GM19438 (cell line): Measurements from ENCODE around the gene EPHA4.

Experiments used
- ATAC-seq: cut with Tn5 transposase; IDR thresholded peaks from one replicate; pipeline ENCODE4 v1.9.1; 2021; ENCODE audit warnings: low read depth; ENCODE audit not compliant: unreplicated experiment

The EPHA4 gene

GRCh38 chr2:221448057-221448843 lies 123.9 kb downstream of the EPHA4 start:
- ATAC-seq = no peak

GRCh38 chr2:221447310-221447709 lies 124.8 kb downstream of the EPHA4 start:
- ATAC-seq = no peak

- ATAC-seq = no peak
These were observed 126.0 kb downstream of the EPHA4 start for GRCh38 chr2:221446140-221446539.

GRCh38 chr2:221444106-221444505 lies 128.0 kb downstream of the EPHA4 start:
- no peak for ATAC-seq

DNA sequence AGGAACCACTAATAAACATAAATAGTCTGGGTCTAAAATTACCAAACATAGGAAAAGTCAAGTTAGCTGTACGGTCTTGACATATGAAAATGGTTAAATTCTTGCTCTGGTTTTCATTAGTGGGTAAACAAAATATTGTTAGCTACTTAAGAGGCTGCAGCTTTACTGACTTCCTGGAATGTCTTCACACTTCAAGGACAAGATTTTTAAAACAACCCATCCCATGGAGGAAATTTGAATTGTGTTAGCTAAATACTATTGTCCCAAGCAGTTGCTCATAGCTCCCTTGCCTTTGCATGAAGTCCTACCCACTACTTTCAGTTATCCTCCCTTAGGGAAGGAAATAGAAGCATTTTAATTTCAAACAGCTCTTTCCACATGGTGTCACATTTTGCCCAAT lies 128.5 kb downstream of the EPHA4 start:
- ATAC-seq = no peak

DNA sequence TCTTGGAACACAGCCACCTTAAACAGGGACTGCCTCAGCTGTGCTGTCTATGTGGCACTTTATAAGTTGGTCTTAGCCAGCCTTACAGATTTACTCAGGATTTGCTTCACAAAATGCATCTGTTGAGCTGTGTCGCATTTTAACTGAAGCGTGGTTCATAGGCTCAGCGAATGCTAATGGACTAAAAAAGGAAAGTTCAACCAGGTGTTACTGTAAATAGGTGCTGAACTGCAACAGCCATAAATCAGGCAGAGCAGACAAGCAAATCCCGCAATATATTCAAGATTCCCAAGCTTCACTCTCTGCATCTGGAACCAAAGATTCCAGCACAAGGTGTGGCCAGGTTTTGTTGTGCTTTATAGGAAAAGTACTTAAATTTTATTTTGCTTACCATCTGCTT lies 130.0 kb downstream of the EPHA4 start:
- ATAC-seq = no peak

DNA sequence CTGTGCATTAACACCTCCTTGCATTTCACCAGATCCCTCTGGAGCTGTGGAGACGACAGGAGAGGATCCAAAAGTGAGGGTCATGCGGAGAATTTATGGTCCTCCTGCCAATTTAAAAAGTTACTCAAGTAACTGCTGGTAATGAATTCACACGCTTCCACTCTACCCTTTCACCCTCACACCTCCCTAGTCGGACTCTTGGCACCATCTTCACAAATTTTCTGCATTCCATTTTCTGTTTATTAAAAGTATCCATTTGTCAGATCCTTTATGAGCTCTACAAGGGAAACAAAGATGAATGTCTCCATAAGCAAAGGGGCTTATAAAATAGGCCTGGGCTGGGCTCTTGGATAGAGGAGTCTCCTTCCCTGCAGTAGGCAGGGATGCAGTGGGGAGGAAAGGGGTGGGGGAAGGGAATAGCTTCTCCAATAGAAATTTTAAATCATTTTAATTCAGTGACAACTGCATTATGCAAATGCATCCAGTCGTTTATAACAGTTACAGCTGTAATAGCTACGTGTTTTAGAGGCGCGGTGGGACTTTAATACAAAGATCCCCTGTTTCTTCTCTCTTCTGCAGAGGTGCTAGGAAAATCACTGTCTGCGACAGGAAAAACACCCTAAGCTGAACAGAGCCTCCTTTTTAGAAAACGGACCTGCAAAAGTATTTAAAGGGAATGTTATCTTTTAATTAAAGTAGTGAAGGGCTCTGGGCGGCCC lies 132.2 kb downstream of the EPHA4 start:
- ATAC-seq = no peak

GRCh38 chr2:221437056-221437455 lies 135.0 kb downstream of the EPHA4 start:
- ATAC-seq = no peak

DNA sequence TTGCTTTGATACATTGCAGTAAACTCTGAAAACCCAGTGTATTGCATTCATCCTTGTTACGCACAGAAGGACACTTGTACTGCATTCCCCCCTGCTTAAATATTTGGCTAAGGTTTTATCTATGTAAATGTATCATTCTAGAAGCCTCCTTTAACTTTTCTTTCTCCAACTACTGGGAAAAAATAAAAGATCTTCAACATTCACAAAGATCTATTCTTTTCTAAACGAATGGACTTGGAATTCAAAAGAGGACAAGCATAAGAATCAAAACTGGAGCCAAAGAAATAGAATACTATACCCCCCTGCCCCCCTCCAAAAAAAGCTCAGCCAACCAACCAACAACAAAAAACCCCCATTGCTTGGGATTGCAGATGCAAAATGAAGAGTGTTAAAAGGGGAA lies 136.9 kb downstream of the EPHA4 start:
- no peak for ATAC-seq

DNA sequence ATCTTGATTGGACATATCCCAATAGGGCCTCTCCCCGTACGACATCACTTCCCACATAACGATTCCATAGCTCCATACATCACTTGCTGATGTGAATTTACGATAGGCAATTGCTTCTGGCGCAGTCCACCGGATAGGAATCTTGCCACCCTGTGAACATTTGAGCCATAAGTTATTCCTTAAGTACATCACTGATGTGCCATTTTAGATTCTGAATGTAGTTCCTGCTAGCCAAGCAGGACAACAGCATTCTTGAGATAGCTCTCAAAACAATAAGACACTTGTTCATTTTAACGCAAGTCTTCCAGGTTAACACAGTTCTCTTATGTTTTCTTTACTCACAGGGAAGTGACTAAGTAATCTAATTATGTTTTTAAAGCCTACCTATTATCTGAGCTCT lies 138.0 kb downstream of the EPHA4 start:
- no peak for ATAC-seq

DNA sequence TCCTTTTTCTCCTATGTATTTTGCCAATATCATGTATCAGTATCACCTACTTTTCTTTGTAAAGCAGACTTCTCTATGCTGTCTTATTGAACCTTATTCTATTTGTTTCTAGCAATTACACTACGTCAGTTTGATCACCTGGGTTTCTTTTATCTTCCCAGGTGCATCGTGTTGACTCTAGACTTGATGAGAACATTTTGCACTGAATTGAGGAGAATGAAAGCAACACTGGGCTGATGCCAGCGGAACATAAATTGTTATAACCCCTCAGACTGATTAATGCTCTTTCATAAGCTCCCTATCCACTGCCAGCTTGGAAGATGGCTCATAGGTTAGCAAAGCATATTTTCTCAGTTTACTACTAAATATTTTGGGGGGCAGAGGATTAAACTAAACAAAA lies 140.6 kb downstream of the EPHA4 start:
- ATAC-seq = no peak

DNA sequence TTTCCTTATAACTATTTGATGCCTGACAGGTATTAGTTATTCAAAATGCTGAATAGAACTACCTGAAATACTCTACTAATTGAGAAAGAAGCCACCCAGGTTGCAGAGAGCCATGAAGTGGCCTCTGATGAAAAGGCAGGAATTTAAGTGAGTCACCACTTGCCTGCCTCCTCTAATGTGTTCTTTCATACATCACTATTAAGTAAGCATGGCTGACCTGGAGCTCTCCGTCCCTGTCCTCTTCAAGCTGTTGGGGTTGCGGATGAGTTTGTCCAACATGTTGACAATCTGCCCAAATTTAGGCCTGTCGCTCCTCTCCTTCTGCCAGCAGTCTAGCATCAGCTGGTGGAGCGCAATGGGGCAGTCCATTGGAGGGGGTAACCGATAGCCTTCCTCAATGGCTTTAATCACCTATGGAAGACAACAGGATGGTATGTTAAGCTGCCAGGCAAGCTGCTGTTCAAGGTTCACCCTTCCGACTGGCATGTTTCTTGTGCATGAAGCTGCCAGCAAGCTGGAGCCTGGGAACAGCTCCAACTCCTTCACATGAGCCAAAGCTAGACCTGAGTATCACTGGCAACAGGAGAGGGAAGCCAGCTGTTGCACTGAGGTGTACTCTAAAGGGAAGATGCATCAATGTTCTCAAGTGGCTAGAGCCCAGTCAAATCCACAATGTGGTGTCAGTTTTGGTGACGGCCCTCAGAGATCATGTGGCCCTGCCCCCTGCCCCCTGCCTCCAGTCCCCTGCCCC lies 142.2 kb downstream of the EPHA4 start:
- no peak for ATAC-seq

DNA sequence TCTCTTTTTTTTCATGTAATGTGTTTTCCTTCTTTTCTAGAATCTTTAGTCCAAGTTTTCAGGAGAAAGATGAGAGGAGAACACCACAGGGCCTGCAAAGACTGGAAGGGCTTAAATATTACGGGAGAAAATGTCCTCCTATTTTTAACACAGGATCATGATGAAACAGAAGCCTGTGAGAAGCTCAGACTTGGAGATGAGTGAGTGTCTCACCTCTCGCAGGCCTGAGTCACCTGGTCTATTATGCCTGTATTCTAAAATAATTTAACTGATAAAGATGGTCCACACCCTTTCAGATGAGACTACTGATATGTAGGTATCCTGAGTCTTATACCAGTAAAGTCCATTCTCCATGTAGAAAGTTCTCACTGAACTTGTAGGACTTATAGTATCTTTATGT lies 143.2 kb downstream of the EPHA4 start:
- ATAC-seq = no peak

DNA sequence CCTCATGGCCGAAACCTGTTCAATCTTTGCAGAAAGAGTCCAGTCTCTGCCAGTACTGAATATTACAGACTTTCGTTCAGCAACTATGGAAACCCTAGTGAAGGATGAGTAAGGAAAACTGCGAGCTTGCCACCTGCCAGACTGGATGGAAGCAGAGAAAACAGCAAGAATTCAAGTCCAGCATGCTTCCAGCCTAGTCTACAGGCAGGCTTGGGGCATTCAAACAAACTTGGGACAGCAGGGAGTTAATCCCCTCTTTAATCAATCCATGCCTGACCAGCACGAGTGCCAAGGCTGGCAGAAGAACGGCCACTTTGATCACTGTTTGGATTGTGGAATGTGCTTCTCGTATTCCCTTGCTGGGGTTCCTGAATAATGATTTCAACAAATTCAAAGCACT lies 145.2 kb downstream of the EPHA4 start:
- ATAC-seq = no peak

DNA sequence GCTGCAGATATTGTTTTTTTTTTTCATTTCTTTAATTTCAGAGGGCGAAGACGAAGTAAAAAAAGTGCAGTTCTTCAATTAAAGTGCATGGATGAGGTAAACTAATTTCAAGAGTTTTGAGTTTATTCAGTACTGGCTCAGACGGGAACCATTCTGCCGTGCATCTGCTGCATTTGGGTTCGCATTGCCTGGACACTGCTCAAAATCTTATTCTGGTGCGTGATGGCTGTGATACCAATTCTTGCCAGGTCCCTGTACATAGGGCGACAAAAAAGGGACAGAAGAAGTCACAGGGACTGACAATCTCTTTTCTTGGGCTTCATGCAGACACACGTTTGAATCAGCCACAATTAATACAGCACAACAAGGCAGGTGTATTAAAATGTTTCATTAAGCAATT lies 146.2 kb downstream of the EPHA4 start:
- no peak for ATAC-seq

- no peak for ATAC-seq
These were observed 146.8 kb downstream of the EPHA4 start for GRCh38 chr2:221425353-221425752.

DNA sequence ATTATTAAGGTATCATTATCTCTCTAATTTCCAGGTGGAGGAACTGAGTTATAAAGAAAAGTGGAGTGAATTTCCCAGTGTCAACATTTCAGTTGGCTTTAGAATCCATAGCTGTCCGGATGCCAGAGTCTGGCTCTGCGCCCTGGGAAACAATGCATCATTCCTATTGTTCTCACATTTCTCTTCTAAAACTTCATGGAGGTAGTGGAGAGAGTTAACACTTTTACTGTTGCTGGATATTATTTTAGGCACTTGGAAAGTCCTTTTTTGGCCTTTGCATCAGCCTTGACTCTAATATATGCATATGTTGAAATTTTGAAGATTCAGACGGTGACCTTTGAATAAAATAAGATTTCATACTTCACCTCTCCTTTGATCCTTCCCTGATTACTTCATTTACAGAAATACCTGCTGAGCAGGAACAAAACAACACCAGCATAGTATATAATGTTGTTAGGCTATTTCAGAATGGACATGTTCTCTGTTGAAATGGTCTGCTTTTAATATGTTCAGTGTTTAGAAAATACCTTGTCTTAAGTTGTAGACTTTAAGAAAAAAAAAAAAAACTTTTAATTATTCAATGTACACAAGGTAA lies 148.8 kb downstream of the EPHA4 start:
- ATAC-seq = no peak

GRCh38 chr2:221422516-221423209 lies 149.4 kb downstream of the EPHA4 start:
- ATAC-seq = no peak

GRCh38 chr2:221420245-221420644 lies 151.9 kb downstream of the EPHA4 start:
- ATAC-seq = no peak

- ATAC-seq = no peak
These were observed 156.3 kb downstream of the EPHA4 start for GRCh38 chr2:221415789-221416188.
